ENCODE data around the gene FRG2B. TPM values are rescaled to one million over a fixed set of nuclear protein-coding genes. Genes with fewer than 3 reads are reported as not detected.
"Not testable (repeated sequence)": the region's sequence is repeated elsewhere in the genome, so short reads cannot be mapped to it uniquely, and the experiment has no call there.

FRG2B gene
- total RNA-seq, 2 experiments from 2014 or later: not detected

DNA sequence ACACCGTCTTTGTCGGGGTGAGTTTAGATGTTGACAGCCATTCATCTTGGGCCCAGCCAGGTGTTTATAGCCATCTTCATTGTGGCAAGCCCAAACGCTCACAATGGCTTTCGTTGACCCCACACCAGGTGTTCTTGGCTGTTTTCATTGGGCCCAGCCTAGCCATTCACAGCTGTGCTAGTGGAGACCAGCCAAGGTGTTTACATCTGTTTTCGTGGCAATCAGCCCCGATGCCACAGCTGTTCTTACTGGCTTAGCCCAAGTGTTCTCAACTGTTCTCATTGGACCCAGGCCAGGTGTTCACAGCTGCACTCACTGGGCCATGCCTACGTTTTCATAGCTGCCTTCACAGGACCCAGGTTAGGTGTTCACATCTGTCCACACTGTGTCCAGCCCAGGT lies 7.7 kb downstream of the FRG2B start:
- DNase-seq: no peak
- H3K27me3 Mint-ChIP-seq: peaks cover 15% of the 10 kb centered on the region
- ChIA-PET POLR2A (no interaction called here), CTCF (interaction anchor here (1.2 to 2.4 kb wide), 5 partner anchors 11 to 182 kb away, joined by 3 to 8 read pairs (median 3); no protein-coding TSS in a partner anchor)
- no peaks in the 10 kb centered on the region for H3K9me3 Mint-ChIP-seq
- no peaks in the 10 kb centered on the region for H3K36me3 Mint-ChIP-seq
- H3K4me3 Mint-ChIP-seq: no peak overlapping the region
- no peak overlapping the region for H3K27ac Mint-ChIP-seq
- intact Hi-C loops (cut with micrococcal nuclease): no loop called here
- peaks cover 2% of the 10 kb centered on the region for H3K4me1 Mint-ChIP-seq (ENCODE audit: low read depth)

DNA sequence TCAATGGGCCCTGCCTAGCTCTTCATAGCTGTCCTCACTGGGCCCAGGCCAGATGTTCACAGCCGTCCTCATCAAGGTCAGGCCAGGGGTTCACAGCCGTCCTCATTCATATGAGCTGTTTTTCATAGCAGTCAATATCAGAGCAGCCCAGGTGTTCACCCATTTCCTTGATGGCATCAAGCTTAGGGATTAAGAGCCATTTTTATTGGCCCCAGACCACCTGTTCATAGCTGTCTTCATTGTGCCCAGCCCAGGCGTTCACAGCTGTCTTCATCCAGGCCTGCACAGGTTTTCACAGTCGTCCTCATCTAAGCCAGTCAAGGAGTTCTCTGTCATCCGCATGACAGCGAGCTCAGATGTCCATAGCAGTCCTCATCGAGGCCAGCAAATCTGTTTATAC lies 9.4 kb downstream of the FRG2B start:
- Mint-ChIP-seq H3K27me3 (peaks cover 11% of the 10 kb centered on the region), H3K9me3 (peaks cover 2% of the 10 kb centered on the region), H3K27ac (no peak overlapping the region), H3K4me1 (ENCODE audit: low read depth) (no peaks in the 10 kb centered on the region), H3K36me3 (no peaks in the 10 kb centered on the region), H3K4me3 (no peak overlapping the region)
- ChIA-PET CTCF (interaction anchor here (0.5 to 2.4 kb wide), 5 partner anchors 8 to 310 kb away, joined by 3 to 8 read pairs (median 4); no protein-coding TSS in a partner anchor), POLR2A (no interaction called here)
- intact Hi-C loops (cut with micrococcal nuclease): no loop called here
- DNase-seq: no peak

- no peak overlapping the region for H3K27ac Mint-ChIP-seq
- DNase-seq: no peak
- no peak overlapping the region for H3K4me3 Mint-ChIP-seq
- H3K4me1 Mint-ChIP-seq (ENCODE audit: low read depth): no peaks in the 10 kb centered on the region
- H3K9me3 Mint-ChIP-seq: peaks cover 6% of the 10 kb centered on the region
- no peaks in the 10 kb centered on the region for H3K36me3 Mint-ChIP-seq
- intact Hi-C loops (cut with micrococcal nuclease): no loop called here
- H3K27me3 Mint-ChIP-seq: peaks cover 8% of the 10 kb centered on the region
- POLR2A ChIA-PET: no interaction called here
- CTCF ChIA-PET: interaction anchor here (1.2 to 2.4 kb wide), 3 partner anchors 9 to 309 kb away, joined by 3 to 8 read pairs (median 5); no protein-coding TSS in a partner anchor
Measured at GRCh38 chr10:133616371-133617130, 10.0 kb downstream of the FRG2B start.

GRCh38 chr10:133614830-133615580 lies 11.6 kb downstream of the FRG2B start:
- H3K36me3 Mint-ChIP-seq: no peaks in the 10 kb centered on the region

GRCh38 chr10:133613699-133614098 lies 12.9 kb downstream of the FRG2B start:
- Mint-ChIP-seq H3K27me3 (peaks cover 13% of the 10 kb centered on the region), H3K9me3 (peaks cover 8% of the 10 kb centered on the region), H3K27ac (no peak overlapping the region), H3K36me3 (no peaks in the 10 kb centered on the region), H3K4me3 (no peak overlapping the region), H3K4me1 (ENCODE audit: low read depth) (no peaks in the 10 kb centered on the region)
- POLR2A ChIA-PET: no interaction called here
- DNase-seq: no peak
- intact Hi-C loops (cut with micrococcal nuclease): no loop called here
- CTCF ChIA-PET: interaction anchor here (0.9 kb wide), 1 partner anchor 175 kb away, joined by 3 read pairs; no protein-coding TSS in a partner anchor

More at GRCh38 chr10:133614830-133615580, 11.6 kb downstream of the FRG2B start:
- no peaks in the 10 kb centered on the region for H3K4me1 Mint-ChIP-seq (ENCODE audit: low read depth)
- intact Hi-C loops (cut with micrococcal nuclease): no loop called here
- peaks cover 7% of the 10 kb centered on the region for H3K27me3 Mint-ChIP-seq
- H3K27ac Mint-ChIP-seq: no peak overlapping the region
- ChIA-PET CTCF (no interaction called here), POLR2A (no interaction called here)
- no peak overlapping the region for H3K4me3 Mint-ChIP-seq
- H3K9me3 Mint-ChIP-seq: peaks cover 8% of the 10 kb centered on the region
- no peak for DNase-seq

- intact Hi-C loops (cut with micrococcal nuclease): no loop called here
- Mint-ChIP-seq H3K36me3 (no peaks in the 10 kb centered on the region), H3K27ac (no peak overlapping the region), H3K9me3 (peaks cover 8% of the 10 kb centered on the region), H3K27me3 (peaks cover 32% of the 10 kb centered on the region), H3K4me3 (no peak overlapping the region), H3K4me1 (ENCODE audit: low read depth) (no peaks in the 10 kb centered on the region)
- ChIA-PET POLR2A (no interaction called here), CTCF (no interaction called here)
- no peak for DNase-seq
Measured at GRCh38 chr10:133611079-133611478, 15.5 kb downstream of the FRG2B start.

GRCh38 chr10:133608855-133609254 lies 17.7 kb downstream of the FRG2B start:
- H3K27me3 Mint-ChIP-seq: peaks cover 39% of the 10 kb centered on the region
- CTCF ChIA-PET: interaction anchor here (0.7 to 5.6 kb wide), 7 partner anchors 9 to 279 kb away, joined by 3 to 31 read pairs (median 4); no protein-coding TSS in a partner anchor
- H3K36me3 Mint-ChIP-seq: no peaks in the 10 kb centered on the region
- no peak overlapping the region for H3K27ac Mint-ChIP-seq
- no peak for DNase-seq
- peaks cover 8% of the 10 kb centered on the region for H3K9me3 Mint-ChIP-seq
- H3K4me3 Mint-ChIP-seq: no peak overlapping the region
- intact Hi-C loops (cut with micrococcal nuclease): no loop called here
- POLR2A ChIA-PET: no interaction called here
- H3K4me1 Mint-ChIP-seq (ENCODE audit: low read depth): no peaks in the 10 kb centered on the region

- intact Hi-C loops (cut with micrococcal nuclease); H3K4me3 Mint-ChIP-seq; H3K9me3 Mint-ChIP-seq; H3K4me1 Mint-ChIP-seq (ENCODE audit: low read depth); H3K36me3 Mint-ChIP-seq; POLR2A ChIA-PET; DNase-seq; H3K27ac Mint-ChIP-seq: not testable (repeated sequence)
- CTCF ChIA-PET: interaction anchor here (1.4 kb wide), 1 partner anchor 274 kb away, joined by 3 read pairs; no protein-coding TSS in a partner anchor
- H3K27me3 Mint-ChIP-seq: peaks cover 60% of the 10 kb centered on the region
Measured at GRCh38 chr10:133603434-133603833, 23.2 kb downstream of the FRG2B start.

GRCh38 chr10:133600657-133601056 lies 25.9 kb downstream of the FRG2B start:
- DNase-seq: no peak
- no peaks in the 10 kb centered on the region for H3K36me3 Mint-ChIP-seq
- intact Hi-C loops (cut with micrococcal nuclease): no loop called here
- CTCF ChIA-PET: no interaction called here
- no peak overlapping the region for H3K27ac Mint-ChIP-seq
- no peak overlapping the region for H3K4me3 Mint-ChIP-seq
- POLR2A ChIA-PET: no interaction called here
- no peaks in the 10 kb centered on the region for H3K4me1 Mint-ChIP-seq (ENCODE audit: low read depth)
- H3K27me3 Mint-ChIP-seq: peaks cover 55% of the 10 kb centered on the region
- no peaks in the 10 kb centered on the region for H3K9me3 Mint-ChIP-seq

DNA sequence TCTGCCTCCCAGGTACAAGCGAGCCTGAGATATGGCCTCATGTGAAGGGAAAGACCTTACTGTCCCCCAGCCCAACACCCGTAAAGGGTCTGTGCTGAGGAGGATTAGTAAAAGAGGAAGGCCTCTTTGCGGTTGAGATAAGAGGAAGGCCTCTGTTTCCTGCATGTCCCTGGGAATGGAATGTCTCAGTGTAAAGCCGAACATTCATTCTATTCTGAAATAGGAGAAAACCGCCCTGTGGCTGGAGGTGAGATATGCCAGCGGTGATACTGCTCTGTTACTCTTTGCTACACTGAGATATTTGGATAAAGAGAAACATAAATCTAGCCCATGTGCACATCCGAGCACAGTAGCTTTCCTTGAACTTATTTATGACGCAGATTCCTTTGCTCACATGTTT lies 26.7 kb downstream of the FRG2B start:
- H3K9me3 Mint-ChIP-seq; H3K4me1 Mint-ChIP-seq (ENCODE audit: low read depth); H3K36me3 Mint-ChIP-seq; H3K4me3 Mint-ChIP-seq; CTCF ChIA-PET; POLR2A ChIA-PET; H3K27ac Mint-ChIP-seq; intact Hi-C loops (cut with micrococcal nuclease); DNase-seq: not testable (repeated sequence)
- H3K27me3 Mint-ChIP-seq: peaks cover 56% of the 10 kb centered on the region

- POLR2A ChIA-PET: no interaction called here
- no peak overlapping the region for H3K4me3 Mint-ChIP-seq
Measured at GRCh38 chr10:133592716-133593115, 33.9 kb downstream of the FRG2B start.

DNA sequence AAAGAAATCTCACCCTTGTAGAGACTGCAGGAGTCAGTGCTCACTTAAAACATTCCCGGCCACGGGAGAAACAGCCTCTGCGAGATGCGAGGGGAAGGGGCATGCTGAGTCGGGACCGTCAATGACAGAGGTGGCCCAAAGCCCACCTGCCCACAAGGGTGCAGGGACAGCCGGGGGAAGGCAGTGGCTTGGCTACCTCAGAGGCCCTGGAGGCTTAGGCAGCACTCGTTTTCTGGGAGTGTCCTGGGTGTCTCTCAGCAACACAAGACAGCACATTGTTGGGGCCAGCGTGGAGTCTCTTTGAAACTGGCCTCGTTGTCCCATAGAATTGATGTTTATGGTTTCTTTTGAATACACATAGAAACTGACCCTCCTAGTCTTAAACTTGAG lies 35.6 kb downstream of the FRG2B start:
- no peak overlapping the region for H3K27ac Mint-ChIP-seq
- POLR2A ChIA-PET: no interaction called here
- H3K4me1 Mint-ChIP-seq (ENCODE audit: low read depth): no peaks in the 10 kb centered on the region
- H3K4me3 Mint-ChIP-seq: no peak overlapping the region
- CTCF ChIA-PET: no interaction called here
- no peaks in the 10 kb centered on the region for H3K36me3 Mint-ChIP-seq
- peaks cover 24% of the 10 kb centered on the region for H3K27me3 Mint-ChIP-seq
- intact Hi-C loops (cut with micrococcal nuclease): no loop called here
- no peaks in the 10 kb centered on the region for H3K9me3 Mint-ChIP-seq
- DNase-seq: no peak

More at GRCh38 chr10:133592716-133593115, 33.9 kb downstream of the FRG2B start:
- no peaks in the 10 kb centered on the region for H3K4me1 Mint-ChIP-seq (ENCODE audit: low read depth)
- CTCF ChIA-PET: no interaction called here
- H3K27me3 Mint-ChIP-seq: peaks cover 26% of the 10 kb centered on the region
- no peak for DNase-seq
- intact Hi-C loops (cut with micrococcal nuclease): no loop called here
- no peaks in the 10 kb centered on the region for H3K36me3 Mint-ChIP-seq
- no peak overlapping the region for H3K27ac Mint-ChIP-seq
- no peaks in the 10 kb centered on the region for H3K9me3 Mint-ChIP-seq
